ENCODE measurements around the gene SDK2. TPM values are rescaled to one million over a fixed set of nuclear protein-coding genes. Genes with fewer than 3 reads are reported as not detected.

SDK2 gene
- total and polyA plus RNA-seq, 9 donors = 0.40 to 5.4 (median 0.96) TPM

GRCh38 chr17:73490851-73491250 is 153.4 kb downstream of the SDK2 start:
- Histone ChIP-seq H3K36me3 (no peaks in the 10 kb centered on the region), H3K4me1 (ENCODE audit: insufficient read depth) (no peaks in the 10 kb centered on the region), H3K27ac (no peak overlapping the region), H3K9me3 (no peaks in the 10 kb centered on the region), H3K27me3 (no peaks in the 10 kb centered on the region), H3K4me3 (no peak overlapping the region)
- intact Hi-C loops (cut with DNase I) = no loop called here
- 76 to 79% (median 78%) methylated on average over 3 of the region's 3 CpGs for WGBS, 3 donors
- no peak for DNase-seq
- no peak for TF ChIP-seq CTCF (IDR thresholded peaks at IDR 0.05)
- TF ChIP-seq POLR2A (IDR thresholded peaks at IDR 0.05) = no peak
- TF ChIP-seq EP300 (IDR thresholded peaks at IDR 0.05) = no peak

- H3K9me3 ChIP-seq = peaks cover 0 to 3% of the 10 kb centered on the region in 2 donors
- H3K36me3 ChIP-seq = no peaks in the 10 kb centered on the region
- no peak for DNase-seq
- no peak overlapping the region for H3K4me3 ChIP-seq
- H3K27me3 ChIP-seq = no peaks in the 10 kb centered on the region
- H3K27ac ChIP-seq = no peak overlapping the region
- 94% methylated on average over 9 of the region's 9 CpGs for WGBS, 3 donors
- TF ChIP-seq EP300 (IDR thresholded peaks at IDR 0.05) (no peak), CTCF (IDR thresholded peaks at IDR 0.05) (no peak), POLR2A (IDR thresholded peaks at IDR 0.05) (no peak)
- no peaks in the 10 kb centered on the region for H3K4me1 ChIP-seq (ENCODE audit: insufficient read depth)
- intact Hi-C loops (cut with DNase I) = no loop called here
Measured at GRCh38 chr17:73489991-73490390, 154.3 kb downstream of the SDK2 start.

GRCh38 chr17:73489333-73489732 is 154.9 kb downstream of the SDK2 start:
- H3K4me3 ChIP-seq = no peak overlapping the region
- H3K27ac ChIP-seq = no peak overlapping the region
- intact Hi-C loops (cut with DNase I) = no loop called here
- no peaks in the 10 kb centered on the region for H3K36me3 ChIP-seq
- 80 to 84% (median 83%) methylated on average over 7 of the region's 7 CpGs for WGBS, 3 donors
- H3K27me3 ChIP-seq = no peaks in the 10 kb centered on the region
- peaks cover 0 to 4% of the 10 kb centered on the region in 2 donors for H3K9me3 ChIP-seq
- TF ChIP-seq CTCF (IDR thresholded peaks at IDR 0.05) = no peak
- TF ChIP-seq POLR2A (IDR thresholded peaks at IDR 0.05) = no peak
- no peak for TF ChIP-seq EP300 (IDR thresholded peaks at IDR 0.05)
- no peaks in the 10 kb centered on the region for H3K4me1 ChIP-seq (ENCODE audit: insufficient read depth)
- no peak for DNase-seq

DNA sequence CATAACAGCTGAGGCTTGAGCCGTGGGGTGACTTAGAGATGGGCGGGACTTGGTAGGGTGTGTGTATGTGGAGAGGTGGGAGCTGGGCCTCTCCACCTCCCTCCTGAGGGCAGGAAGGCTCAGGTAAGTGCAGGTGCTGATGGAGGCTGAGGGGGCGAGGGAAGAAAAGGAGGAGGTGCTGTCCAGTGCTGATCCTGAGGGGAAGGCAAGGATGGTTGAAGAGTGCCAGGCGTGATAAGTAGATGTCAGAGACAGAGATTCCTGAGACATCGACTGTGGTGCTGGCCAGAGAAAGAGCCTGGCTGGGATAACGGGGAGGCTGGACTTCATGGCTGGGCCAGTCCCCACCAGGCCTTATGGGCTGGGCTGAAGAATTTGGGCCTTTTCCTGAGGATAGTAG is 159.1 kb downstream of the SDK2 start:
- no peak for DNase-seq
- H3K36me3 ChIP-seq = no peaks in the 10 kb centered on the region
- H3K27ac ChIP-seq = no peak overlapping the region
- H3K4me3 ChIP-seq = no peak overlapping the region
- no peak for TF ChIP-seq EP300 (IDR thresholded peaks at IDR 0.05)
- no peak for TF ChIP-seq POLR2A (IDR thresholded peaks at IDR 0.05)
- no peak for TF ChIP-seq CTCF (IDR thresholded peaks at IDR 0.05)
- intact Hi-C loops (cut with DNase I) = no loop called here
- WGBS, 3 donors = 89 to 96% (median 96%) methylated on average over 6 of the region's 6 CpGs
- peaks cover 1% of the 10 kb centered on the region for H3K4me1 ChIP-seq (ENCODE audit: insufficient read depth)
- peaks cover 0 to 4% of the 10 kb centered on the region in 2 donors for H3K9me3 ChIP-seq
- H3K27me3 ChIP-seq = no peaks in the 10 kb centered on the region

Data from ovary (tissue), 9 donors.